Measurements from ENCODE around the gene BANF1.

DNA sequence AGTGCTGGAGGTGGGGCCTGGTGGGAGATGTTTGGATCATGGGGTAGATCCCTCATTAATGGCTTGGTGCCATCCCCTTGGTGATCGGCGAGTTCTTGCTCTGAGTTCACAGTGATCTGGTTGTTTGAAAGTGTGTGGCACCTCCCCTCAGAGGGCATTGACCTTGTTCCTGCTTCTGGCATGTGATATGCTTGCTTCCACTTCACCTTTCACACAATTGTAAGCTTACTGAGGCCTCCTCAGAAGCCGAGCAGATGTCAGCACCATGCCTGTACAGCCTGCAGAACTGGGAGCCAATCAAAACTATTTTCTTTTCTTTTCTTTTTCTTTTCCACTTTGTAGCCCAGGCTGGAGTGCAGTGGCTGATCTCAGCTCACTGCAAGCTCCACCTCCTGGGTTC, 35.0 kb downstream of the BANF1 start:
- TF ChIP-seq, protein P1, sequence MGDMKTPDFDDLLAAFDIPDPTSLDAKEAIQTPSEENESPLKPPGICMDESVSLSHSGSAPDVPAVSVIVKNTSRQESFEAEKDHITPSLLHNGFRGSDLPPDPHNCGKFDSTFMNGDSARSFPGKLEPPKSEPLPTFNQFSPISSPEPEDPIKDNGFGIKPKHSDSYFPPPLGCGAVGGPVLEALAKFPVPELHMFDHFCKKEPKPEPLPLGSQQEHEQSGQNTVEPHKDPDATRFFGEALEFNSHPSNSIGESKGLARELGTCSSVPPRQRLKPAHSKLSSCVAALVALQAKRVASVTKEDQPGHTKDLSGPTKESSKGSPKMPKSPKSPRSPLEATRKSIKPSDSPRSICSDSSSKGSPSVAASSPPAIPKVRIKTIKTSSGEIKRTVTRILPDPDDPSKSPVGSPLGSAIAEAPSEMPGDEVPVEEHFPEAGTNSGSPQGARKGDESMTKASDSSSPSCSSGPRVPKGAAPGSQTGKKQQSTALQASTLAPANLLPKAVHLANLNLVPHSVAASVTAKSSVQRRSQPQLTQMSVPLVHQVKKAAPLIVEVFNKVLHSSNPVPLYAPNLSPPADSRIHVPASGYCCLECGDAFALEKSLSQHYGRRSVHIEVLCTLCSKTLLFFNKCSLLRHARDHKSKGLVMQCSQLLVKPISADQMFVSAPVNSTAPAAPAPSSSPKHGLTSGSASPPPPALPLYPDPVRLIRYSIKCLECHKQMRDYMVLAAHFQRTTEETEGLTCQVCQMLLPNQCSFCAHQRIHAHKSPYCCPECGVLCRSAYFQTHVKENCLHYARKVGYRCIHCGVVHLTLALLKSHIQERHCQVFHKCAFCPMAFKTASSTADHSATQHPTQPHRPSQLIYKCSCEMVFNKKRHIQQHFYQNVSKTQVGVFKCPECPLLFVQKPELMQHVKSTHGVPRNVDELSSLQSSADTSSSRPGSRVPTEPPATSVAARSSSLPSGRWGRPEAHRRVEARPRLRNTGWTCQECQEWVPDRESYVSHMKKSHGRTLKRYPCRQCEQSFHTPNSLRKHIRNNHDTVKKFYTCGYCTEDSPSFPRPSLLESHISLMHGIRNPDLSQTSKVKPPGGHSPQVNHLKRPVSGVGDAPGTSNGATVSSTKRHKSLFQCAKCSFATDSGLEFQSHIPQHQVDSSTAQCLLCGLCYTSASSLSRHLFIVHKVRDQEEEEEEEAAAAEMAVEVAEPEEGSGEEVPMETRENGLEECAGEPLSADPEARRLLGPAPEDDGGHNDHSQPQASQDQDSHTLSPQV (IDR thresholded peaks at IDR 0.05), result no peak
- TF ChIP-seq, protein P2, sequence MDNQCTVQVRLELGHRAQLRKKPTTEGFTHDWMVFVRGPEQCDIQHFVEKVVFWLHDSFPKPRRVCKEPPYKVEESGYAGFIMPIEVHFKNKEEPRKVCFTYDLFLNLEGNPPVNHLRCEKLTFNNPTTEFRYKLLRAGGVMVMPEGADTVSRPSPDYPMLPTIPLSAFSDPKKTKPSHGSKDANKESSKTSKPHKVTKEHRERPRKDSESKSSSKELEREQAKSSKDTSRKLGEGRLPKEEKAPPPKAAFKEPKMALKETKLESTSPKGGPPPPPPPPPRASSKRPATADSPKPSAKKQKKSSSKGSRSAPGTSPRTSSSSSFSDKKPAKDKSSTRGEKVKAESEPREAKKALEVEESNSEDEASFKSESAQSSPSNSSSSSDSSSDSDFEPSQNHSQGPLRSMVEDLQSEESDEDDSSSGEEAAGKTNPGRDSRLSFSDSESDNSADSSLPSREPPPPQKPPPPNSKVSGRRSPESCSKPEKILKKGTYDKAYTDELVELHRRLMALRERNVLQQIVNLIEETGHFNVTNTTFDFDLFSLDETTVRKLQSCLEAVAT (IDR thresholded peaks at IDR 0.05), result no peak
- TF ChIP-seq POLR2A (conservative IDR thresholded peaks at IDR 0.05), result no peak
- TF ChIP-seq, protein P3, sequence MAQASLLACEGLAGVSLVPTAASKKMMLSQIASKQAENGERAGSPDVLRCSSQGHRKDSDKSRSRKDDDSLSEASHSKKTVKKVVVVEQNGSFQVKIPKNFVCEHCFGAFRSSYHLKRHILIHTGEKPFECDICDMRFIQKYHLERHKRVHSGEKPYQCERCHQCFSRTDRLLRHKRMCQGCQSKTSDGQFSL (CRISPR knock-in tag; IDR thresholded peaks at IDR 0.05), result no peak
- TF ChIP-seq, protein P3 (tag; IDR thresholded peaks at IDR 0.05), result no peak
- no peak for TF ChIP-seq NFATC3 (IDR thresholded peaks at IDR 0.05)
- TF ChIP-seq ELF4 (CRISPR knock-in tag; IDR thresholded peaks at IDR 0.05), result no peak
- no peak for TF ChIP-seq YBX1 (IDR thresholded peaks at IDR 0.05)
